ENCODE data around the gene GOLGA1. TPM values are rescaled to one million over a fixed set of nuclear protein-coding genes. Genes with fewer than 3 reads are reported as not detected.

GOLGA1 gene
- total RNA-seq (2016; rRNA removed; fragmentation: Illumina TruSeq; extraction: Trizol) = 15.9 and 21.5 TPM in 2 replicates
- 4.8 and 5.5 TPM in 2 replicates for total RNA-seq (2016; cell fraction: cytosol; rRNA removed; fragmentation: Illumina TruSeq; extraction: Trizol; ENCODE audit: low read depth)
- 16.2 and 20.8 TPM in 2 replicates for total RNA-seq (2016; cell fraction: insoluble cytoplasmic fraction; rRNA removed; fragmentation: Illumina TruSeq; extraction: Trizol)
- total RNA-seq (2016; cell fraction: membrane; rRNA removed; fragmentation: Illumina TruSeq; extraction: Trizol) = 9.3 and 10.8 TPM in 2 replicates
- total RNA-seq (2016; cell fraction: nucleus; rRNA removed; fragmentation: Illumina TruSeq; extraction: Trizol) = 14.3 and 19.2 TPM in 2 replicates
- polyA plus RNA-seq (2011; rRNA removed) = 12.3 and 12.7 TPM in 2 replicates
- polyA plus RNA-seq (2011; cell fraction: cytosol; rRNA removed) = 8.2 and 8.4 TPM in 2 replicates
- polyA plus RNA-seq (2011; cell fraction: nucleus; rRNA removed) = 46.1 and 49.0 TPM in 2 replicates
- polyA plus RNA-seq (2012) = 7.6 and 9.7 TPM in 2 replicates
- polyA plus RNA-seq (2016; cell fraction: cytosol; fragmentation: Illumina TruSeq; extraction: Trizol; ENCODE audit: low read depth) = 1.4 and 2.1 TPM in 2 replicates
- polyA plus RNA-seq (2016; cell fraction: insoluble cytoplasmic fraction; fragmentation: Illumina TruSeq; extraction: Trizol; ENCODE audit: low read depth) = 17.9 and 18.5 TPM in 2 replicates
- 4.2 and 4.8 TPM in 2 replicates for polyA plus RNA-seq (2016; cell fraction: membrane; fragmentation: Illumina TruSeq; extraction: Trizol; ENCODE audit: low read depth)
- 24.4 and 27.4 TPM in 2 replicates for polyA plus RNA-seq (2016; cell fraction: nucleus; fragmentation: Illumina TruSeq; extraction: Trizol; ENCODE audit: insufficient read depth, low read depth)
- 10.4 and 15.7 TPM in 2 replicates for polyA minus RNA-seq (2011; rRNA and poly(A)+ RNA removed; ENCODE audit: low replicate concordance)
- 5.7 and 8.4 TPM in 2 replicates for polyA minus RNA-seq (2011; cell fraction: cytosol; rRNA and poly(A)+ RNA removed)
- 12.0 and 16.7 TPM in 2 replicates for polyA minus RNA-seq (2011; cell fraction: nucleus; rRNA and poly(A)+ RNA removed)
- Bru-seq, nascent RNA = percentile 58 among the genes with signal in this experiment
- BruChase-seq, experiment 1, labeled RNA remaining after a 6-hour chase = percentile 73 among the genes with signal in this experiment
- BruChase-seq, experiment 2, labeled RNA remaining after a 2-hour chase = percentile 68 among the genes with signal in this experiment
- long read RNA-seq, experiment 1, full-length matches to known transcripts = 1 of 19 reads
- long read RNA-seq, experiment 1, partial matches to known transcripts = 13 of 19 reads
- long read RNA-seq, experiment 1, other reads (novel, unspliced or antisense) = 5 of 19 reads
- long read RNA-seq, experiment 2, full-length matches to known transcripts = 2 of 19 reads
- long read RNA-seq, experiment 2, partial matches to known transcripts = 4 of 19 reads
- long read RNA-seq, experiment 2, other reads (novel, unspliced or antisense) = 13 of 19 reads

GRCh38 chr9:124940894-124941678 is at the start of gene GOLGA1:
Gene GOLGA1 (minus strand): TSS chr9:124941083. CDS start chr9:124938711, 2,372 bp downstream.
- peak within 1 kb of the TSS; percentile 100 for H3K27ac ChIP-seq (ENCODE audit: extremely low read length, insufficient read depth, low read length)
- ATAC-seq (peak; percentile 91), FAIRE-seq (no peak), DNase-seq (ENCODE audit: low spot score) (peak; percentile 89)
- H3K9ac ChIP-seq (ENCODE audit: insufficient read depth, low read depth, low read length) = peak within 1 kb of the TSS; percentile 99
- BruUV-seq (replicated peaks) = TSS peak; percentile 89
- peaks cover 6% of the 10 kb centered on the region for H3K79me2 ChIP-seq (ENCODE audit: insufficient read depth, low read length)
- in situ Hi-C loops (cut with HindIII; ENCODE audit: extremely low pct_ligation_motif_present, low pct_unique_long_range_greater_than_20kb) (no loop called here), intact Hi-C loops (cut with micrococcal nuclease; ENCODE audit: unreplicated experiment) (loop anchor here (1.0 to 2.0 kb wide), 2 partner anchors 72 to 202 kb away; partner anchors contain the start of gene SCAI)
- peaks cover 0 to 7% of the 10 kb centered on the region in 2 experiments; a peak in 1 of 5 replicates for H3K36me3 ChIP-seq (replicated peaks in 1 of 2; ENCODE audit: control insufficient read depth in 1 of 2, insufficient read depth in 2 of 2, low read length in 2 of 2)
- H3K4me1 ChIP-seq (ENCODE audit: insufficient read depth, low read length) = peaks cover 23% of the 10 kb centered on the region
- ChIA-PET POLR2A (interaction anchor here (1.1 to 1.3 kb wide), 4 partner anchors 9 to 201 kb away, joined by 3 to 14 read pairs (median 4); partner anchors contain the start of gene RPL35), CTCF (ENCODE audit: low intra/inter-chr PET ratio, low total read pairs) (no interaction called here)
- H4K20me1 ChIP-seq (ENCODE audit: insufficient read depth, low read length) = no peaks in the 10 kb centered on the region
- 2% methylated on average over 19 of the region's 70 CpGs for WGBS (ENCODE audit: low lambda C conversion rate)
- H3K4me2 ChIP-seq (ENCODE audit: low read depth, low read length) = peak within 1 kb of the TSS; percentile 88
- no peaks in the 10 kb centered on the region; a peak in 1 of 5 replicates for H3K27me3 ChIP-seq (ENCODE audit: control insufficient read depth in 1 of 2, insufficient read depth in 2 of 2, low read length in 2 of 2)
- peak within 1 kb of the TSS; percentile 56 for H2AFZ ChIP-seq (ENCODE audit: low read length)
- no peaks in the 10 kb centered on the region for H3K9me3 ChIP-seq (ENCODE audit: low read length)
- H3K4me3 ChIP-seq (replicated peaks in 1 of 3; ENCODE audit: insufficient read depth in 1 of 3, low read depth in 2 of 3, low read length in 3 of 3) = peak within 1 kb of the TSS; percentile 94 to 99 (median 94)
- no peak for TF ChIP-seq ZNF597 (CRISPR knock-in tag; IDR thresholded peaks at IDR 0.05)
- no peak for TF ChIP-seq JARID2 (CRISPR knock-in tag; IDR thresholded peaks at IDR 0.05; ENCODE audit: insufficient replicate concordance)
- peak; percentile 86 for TF ChIP-seq POGZ (CRISPR knock-in tag; IDR thresholded peaks at IDR 0.05)
- TF ChIP-seq MXD4 (CRISPR knock-in tag; IDR thresholded peaks at IDR 0.05) = peak; percentile 85
- peak; percentile 86 for TF ChIP-seq KMT2A (CRISPR knock-in tag; IDR thresholded peaks at IDR 0.05)
- 0 out of 2 replicates have a peak, but pooled peaks have one; percentile 92 for TF ChIP-seq ZNF451 (CRISPR knock-in tag; IDR thresholded peaks at IDR 0.05)
- TF ChIP-seq ZNF253 (CRISPR knock-in tag; IDR thresholded peaks at IDR 0.05; ENCODE audit: borderline replicate concordance) = no peak
- no peak for TF ChIP-seq ZNF672 (CRISPR knock-in tag; IDR thresholded peaks at IDR 0.05)
- peak; percentile 31 for TF ChIP-seq ZNF264 (CRISPR knock-in tag; IDR thresholded peaks at IDR 0.05)
- TF ChIP-seq ZNF652 (CRISPR knock-in tag; IDR thresholded peaks at IDR 0.05; ENCODE audit: borderline replicate concordance, low read depth) = no peak
- TF ChIP-seq TCF12 (IDR thresholded peaks at IDR 0.05) = no peak
- TF ChIP-seq TCF12 (CRISPR knock-in tag; IDR thresholded peaks at IDR 0.05) = 0 out of 2 replicates have a peak, but pooled peaks have one; percentile 52
- TF ChIP-seq LRRFIP1 (CRISPR knock-in tag; conservative IDR thresholded peaks at IDR 0.05) = no peak
- TF ChIP-seq ZBTB8A (CRISPR knock-in tag; IDR thresholded peaks at IDR 0.05; ENCODE audit: borderline replicate concordance, low read depth) = peak; percentile 25; the same call in 1 of the 2 replicates
- TF ChIP-seq NR2F6 (IDR thresholded peaks at IDR 0.05) = no peak
- peak; percentile 45; the same call in 1 of the 2 replicates for TF ChIP-seq NR2F6 (CRISPR knock-in tag; IDR thresholded peaks at IDR 0.05)

Measured in HepG2 (cell line).